Fibroblast of mammary gland (primary cell): Measurements from ENCODE around the gene SERAC1.

Experiments used
- DNase-seq: peaks from one replicate; pipeline ENCODE4 v3.0.0-alpha.2; 2010; ENCODE audit warnings: low read depth
- H3K4me3 ChIP-seq: 2 replicates; pipeline ENCODE4 v1.5.1; 2011; ENCODE audit warnings: low read depth, mild to moderate bottlenecking, low read length, moderate library complexity; ENCODE audit not compliant: control insufficient read depth
- CTCF ChIP-seq: conservative IDR thresholded peaks from 2 replicates; pipeline ENCODE4 v1.5.1; 2011; ENCODE audit warnings: low read depth, low read length, inconsistent platforms; ENCODE audit not compliant: control insufficient read depth, insufficient read depth

Gene SERAC1

DNA sequence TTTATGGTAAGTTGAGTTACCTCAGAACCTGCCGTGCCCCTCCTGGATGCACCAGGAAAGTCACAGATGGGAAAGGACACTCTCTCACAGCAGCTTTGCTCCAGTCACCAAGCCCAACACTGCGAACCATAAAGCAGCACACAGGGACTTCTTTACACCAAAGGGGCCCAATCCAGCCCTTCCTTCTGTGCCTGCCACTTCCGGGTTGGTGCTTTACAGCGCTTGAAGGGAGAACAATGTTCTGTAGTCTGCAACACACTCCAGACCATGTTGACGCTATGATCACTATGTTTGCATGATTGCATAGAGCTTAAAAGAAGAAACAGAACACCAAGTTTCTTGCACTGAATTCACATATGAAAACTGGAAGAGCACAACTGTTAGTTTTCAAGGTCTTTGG, 57.1 kb downstream of the SERAC1 start:
- no peak for TF ChIP-seq CTCF
- no peak overlapping the region for H3K4me3 ChIP-seq
- no peak for DNase-seq

DNA sequence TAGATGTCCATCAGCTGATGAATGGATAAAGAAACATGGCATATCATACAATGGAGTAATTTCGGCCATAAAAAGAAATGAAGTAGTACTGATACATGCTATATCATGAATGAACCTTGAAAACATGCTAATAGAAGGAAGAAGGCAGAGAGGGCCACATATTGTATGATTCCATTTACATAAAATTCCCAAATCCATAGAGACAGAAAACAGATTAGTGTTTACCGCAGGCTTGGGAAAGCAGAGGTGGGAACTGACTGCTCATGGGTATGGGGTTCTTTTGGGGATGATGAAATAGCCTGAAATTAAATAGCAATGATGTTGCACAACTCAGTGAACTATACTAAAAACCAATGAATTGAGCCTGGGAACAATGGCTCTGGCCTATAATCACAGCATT, 58.3 kb downstream of the SERAC1 start:
- peak; percentile 14 for DNase-seq
- TF ChIP-seq CTCF, result no peak
- no peak overlapping the region for H3K4me3 ChIP-seq

DNA sequence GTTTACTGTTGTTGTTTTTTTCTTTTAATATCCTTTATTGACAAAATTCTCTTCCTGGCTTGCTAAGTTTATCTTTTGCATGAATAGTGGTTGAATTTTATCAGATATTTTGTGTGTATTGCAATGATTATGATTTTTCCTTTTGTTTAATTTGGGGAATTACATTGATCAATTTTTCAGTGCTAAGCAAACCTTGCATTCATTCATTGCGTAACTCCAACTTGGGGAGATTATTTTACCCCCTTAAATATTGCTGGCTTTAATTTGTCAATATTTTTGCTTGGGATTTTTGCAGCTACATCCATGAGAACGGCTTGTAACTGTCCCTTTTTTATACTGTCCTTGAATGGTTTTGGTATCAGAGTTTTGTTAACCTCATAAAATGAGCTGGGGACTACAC, 63.4 kb downstream of the SERAC1 start:
- TF ChIP-seq CTCF, result no peak
- no peak for DNase-seq
- no peak overlapping the region for H3K4me3 ChIP-seq

DNA sequence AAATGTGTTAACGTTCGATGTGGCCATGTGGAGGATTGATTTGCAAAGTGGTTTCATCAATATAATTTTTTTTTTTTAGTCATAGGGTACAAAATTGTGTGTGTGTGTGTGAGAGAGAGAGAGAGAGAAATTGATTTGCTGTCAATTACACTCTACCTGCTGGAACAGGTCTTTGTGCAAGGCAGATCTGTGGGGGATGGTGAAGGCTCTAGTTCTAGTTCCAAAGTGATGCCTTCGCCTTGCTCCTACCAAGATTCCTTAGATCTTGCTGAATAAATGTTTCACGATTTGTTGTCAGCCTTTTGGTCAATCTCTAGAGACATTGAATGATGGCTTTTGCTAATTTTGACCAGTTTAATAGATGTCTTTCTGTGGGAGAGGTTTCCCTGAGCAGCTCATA, 64.8 kb downstream of the SERAC1 start:
- H3K4me3 ChIP-seq, result no peak overlapping the region
- DNase-seq, result no peak
- no peak for TF ChIP-seq CTCF

GRCh38 chr6:158095671-158096070, 72.4 kb downstream of the SERAC1 start:
- TF ChIP-seq CTCF, result no peak
- DNase-seq, result no peak
- H3K4me3 ChIP-seq, result no peak overlapping the region

DNA sequence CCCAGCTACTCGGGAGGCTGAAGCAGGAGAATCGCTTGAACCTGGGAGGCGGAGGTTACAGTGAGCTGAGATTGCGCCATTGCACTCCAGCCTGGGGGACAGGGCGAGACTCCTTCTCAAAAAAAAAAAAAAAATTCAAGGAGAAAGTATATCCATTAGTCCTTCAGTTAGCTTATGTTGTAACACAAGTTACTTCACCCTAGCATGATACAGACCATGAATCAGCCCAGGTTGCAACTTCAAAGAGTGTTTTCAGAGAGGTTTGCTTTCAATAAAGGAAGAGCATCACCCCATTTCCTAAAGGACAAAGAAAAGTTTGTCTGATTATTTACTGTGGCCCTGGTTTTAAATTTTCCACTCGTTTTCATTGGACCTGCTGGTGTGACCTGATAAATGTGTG, 73.0 kb downstream of the SERAC1 start:
- TF ChIP-seq CTCF, result no peak
- H3K4me3 ChIP-seq, result no peak overlapping the region
- peak; percentile 11 for DNase-seq

DNA sequence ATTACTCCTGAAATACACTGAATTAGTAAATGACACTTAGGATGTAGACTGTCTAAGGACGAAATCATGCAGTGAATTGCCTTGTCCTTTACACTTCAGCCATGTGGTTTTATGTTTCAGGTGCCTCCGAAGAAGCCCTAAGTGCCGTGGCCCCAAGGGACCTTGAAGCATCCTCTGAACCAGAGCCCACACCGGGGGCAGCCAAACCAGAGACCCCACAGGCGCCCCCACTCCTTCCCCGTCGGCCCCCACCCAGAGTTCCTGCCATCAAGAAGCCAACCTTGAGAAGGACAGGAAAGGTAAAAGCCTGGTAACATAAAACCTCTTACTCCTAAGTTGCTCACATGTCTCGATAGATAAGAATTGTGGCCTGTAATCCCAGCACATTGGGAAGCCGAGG, 75.3 kb downstream of the SERAC1 start:
- no peak for DNase-seq
- no peak overlapping the region for H3K4me3 ChIP-seq
- TF ChIP-seq CTCF, result no peak
